Stimulated activated CD4-positive, alpha-beta T cell treated with anti-CD3 and anti-CD28 coated beads, TNF-alpha, amount 100 ng/mL, for 48 hours (primary cell): ENCODE results near the gene ZNF446.

ENCODE experiments used
- DNase-seq, 3 donors: peaks; one replicate each; pipeline ENCODE4 v3.0.0-alpha.2; 2020; ENCODE audit warnings: low read depth in 3 of 3

ZNF446 gene

GRCh38 chr19:58522709-58523108, 46.6 kb downstream of the ZNF446 start:
- no peak for DNase-seq

GRCh38 chr19:58529405-58529804, 53.3 kb downstream of the ZNF446 start:
- no peak for DNase-seq
